Measurements from ENCODE around the gene RFX2. TPM values are rescaled to one million over a fixed set of nuclear protein-coding genes. Genes with fewer than 3 reads are reported as not detected.

Gene RFX2
- total RNA-seq, 4 donors from 2014 or later = 8.1 to 93.0 (median 20.4) TPM

GRCh38 chr19:5985098-5985783 is 125.1 kb downstream of the RFX2 start:
- peak; percentile 71 for ATAC-seq (ENCODE audit: low FRiP score)
- DNase-seq (ENCODE audit: low spot score) = no peak

GRCh38 chr19:5984600-5984999 is 125.7 kb downstream of the RFX2 start:
- TF ChIP-seq CTCF (IDR thresholded peaks at IDR 0.05) = no peak
- DNase-seq (ENCODE audit: low spot score) = no peak
- ATAC-seq (ENCODE audit: low FRiP score) = no peak

More at GRCh38 chr19:5985098-5985783, 125.1 kb downstream of the RFX2 start:
- TF ChIP-seq CTCF (IDR thresholded peaks at IDR 0.05) = no peak

- TF ChIP-seq CTCF (IDR thresholded peaks at IDR 0.05) = no peak
- no peak for DNase-seq (ENCODE audit: low spot score)
- ATAC-seq (ENCODE audit: low FRiP score) = no peak
These were observed 126.8 kb downstream of the RFX2 start for GRCh38 chr19:5983367-5983955.

GRCh38 chr19:5978606-5979552 is 131.4 kb downstream of the RFX2 start:
- no peak for ATAC-seq (ENCODE audit: low FRiP score)
- TF ChIP-seq CTCF (IDR thresholded peaks at IDR 0.05) = no peak

GRCh38 chr19:5977785-5978605 is 132.3 kb downstream of the RFX2 start, which contains the start of gene RANBP3:
RANBP3 (minus strand) TSS chr19:5978140; CDS start chr19:5978082, 58 bp downstream.
- peak; percentile 89 for DNase-seq (ENCODE audit: low spot score)
- no peak for TF ChIP-seq CTCF (IDR thresholded peaks at IDR 0.05)
- ATAC-seq (ENCODE audit: low FRiP score) = peak; percentile 96

More at GRCh38 chr19:5978606-5979552, 131.4 kb downstream of the RFX2 start:
- DNase-seq (ENCODE audit: low spot score) = no peak

GRCh38 chr19:5977222-5977784 is 133.0 kb downstream of the RFX2 start:
- DNase-seq (ENCODE audit: low spot score) (no peak), ATAC-seq (ENCODE audit: low FRiP score) (no peak)
- no peak for TF ChIP-seq CTCF (IDR thresholded peaks at IDR 0.05)

Measured in omental fat pad (tissue), 4 donors.